GM21529 (cell line): ENCODE data around the gene GGA2.
A peak's percentile ranks its signal among the peaks of the same experiment; 100 is the strongest.
"Not testable (repeated sequence)": the region's sequence is repeated elsewhere in the genome, so short reads cannot be mapped to it uniquely, and the experiment has no call there.

Experiments
- ATAC-seq: cut with Tn5 transposase; IDR thresholded peaks from one replicate; pipeline ENCODE4 v1.9.1; 2021; ENCODE audit not compliant: unreplicated experiment

GGA2 gene

DNA sequence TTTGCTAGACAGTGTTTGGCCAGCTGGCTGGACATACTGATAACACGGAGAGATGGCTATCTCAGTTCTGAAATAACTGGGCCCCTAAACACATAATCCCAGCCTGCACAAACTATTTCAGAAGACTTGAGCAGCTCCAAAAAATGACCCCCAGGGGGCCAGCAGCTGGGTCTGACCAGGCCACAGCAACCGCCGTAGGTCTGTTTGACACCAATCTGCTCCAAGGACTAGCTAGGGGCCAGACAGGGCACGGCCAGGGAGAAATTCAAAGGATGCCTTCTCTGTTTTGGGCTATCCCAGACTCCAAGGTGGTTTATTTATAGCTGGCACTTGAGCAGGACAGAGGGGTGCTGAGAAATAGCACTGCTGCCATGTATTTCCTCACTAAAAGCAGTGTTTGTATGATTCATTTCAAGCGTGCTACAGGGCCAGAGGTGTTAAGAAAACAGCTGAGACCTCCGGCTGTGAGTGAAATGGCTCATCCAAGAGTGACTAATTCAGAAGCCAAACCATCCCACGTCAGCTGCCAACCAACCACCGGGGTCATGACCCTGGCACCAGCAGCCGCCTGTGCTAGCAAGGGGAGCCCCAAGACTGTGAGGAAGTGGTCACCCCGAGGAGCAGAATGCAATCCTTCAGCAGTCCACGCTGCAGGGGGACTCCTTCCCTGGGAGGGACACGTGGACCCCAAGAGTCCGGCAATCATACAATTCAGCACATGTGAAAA is 5.7 kb downstream of the GGA2 start:
- peak; percentile 67 for ATAC-seq

DNA sequence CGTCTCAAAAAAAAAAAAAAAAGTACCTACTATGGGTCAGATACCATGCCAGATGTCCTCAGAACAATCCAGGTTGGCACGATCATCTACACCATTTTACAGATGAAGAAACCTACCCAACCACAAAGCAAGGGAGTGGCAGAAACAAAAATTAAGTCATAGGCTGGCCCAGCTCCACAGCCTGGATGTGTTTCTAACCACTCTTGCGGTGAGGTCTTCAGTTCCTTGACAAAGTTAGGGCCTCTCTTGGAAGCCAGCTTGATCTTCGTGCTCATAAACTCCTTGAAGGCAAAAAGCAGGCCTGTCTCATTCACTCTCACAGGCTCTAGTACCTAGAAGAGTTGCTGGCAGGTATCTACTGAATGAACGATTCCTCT is 6.2 kb downstream of the GGA2 start:
- no peak for ATAC-seq

DNA sequence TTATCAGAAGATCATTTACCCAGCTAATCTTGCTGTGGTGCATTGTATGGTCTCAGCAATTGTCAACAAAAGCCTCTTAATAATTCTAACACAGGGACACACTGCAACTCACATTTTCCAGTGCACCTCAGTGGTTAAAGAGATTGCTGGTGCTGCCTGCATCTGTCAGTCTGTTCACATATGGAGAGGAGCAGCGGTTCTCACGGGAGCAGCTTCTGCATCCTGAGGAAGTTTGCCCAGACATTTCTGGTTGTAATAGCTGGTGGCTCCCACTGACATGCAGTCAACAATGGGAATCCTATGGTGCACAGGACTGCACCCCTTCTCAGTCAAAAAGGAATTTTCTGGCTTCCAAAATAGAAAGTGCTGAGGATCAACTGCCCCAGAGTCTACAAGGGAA is 7.8 kb downstream of the GGA2 start:
- ATAC-seq: no peak

DNA sequence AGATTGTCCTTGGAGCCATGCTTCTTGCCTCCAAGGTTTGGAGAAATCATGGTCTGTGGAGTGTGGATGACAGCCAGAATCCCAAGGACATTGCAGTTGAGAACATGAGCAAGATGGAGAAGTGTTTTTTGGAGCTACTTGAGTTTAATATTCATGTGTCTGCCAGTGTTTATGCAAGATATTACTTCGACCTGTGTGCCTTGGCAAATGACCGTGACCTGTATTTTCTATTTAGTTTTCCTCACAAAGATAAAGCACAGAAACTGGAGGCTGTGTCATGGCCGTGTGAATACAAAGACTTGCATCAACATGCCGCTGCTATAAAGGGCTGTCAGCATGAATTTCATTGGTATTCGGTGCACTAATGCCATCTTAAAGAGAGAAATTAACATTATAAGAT is 9.0 kb downstream of the GGA2 start:
- ATAC-seq: no peak

DNA sequence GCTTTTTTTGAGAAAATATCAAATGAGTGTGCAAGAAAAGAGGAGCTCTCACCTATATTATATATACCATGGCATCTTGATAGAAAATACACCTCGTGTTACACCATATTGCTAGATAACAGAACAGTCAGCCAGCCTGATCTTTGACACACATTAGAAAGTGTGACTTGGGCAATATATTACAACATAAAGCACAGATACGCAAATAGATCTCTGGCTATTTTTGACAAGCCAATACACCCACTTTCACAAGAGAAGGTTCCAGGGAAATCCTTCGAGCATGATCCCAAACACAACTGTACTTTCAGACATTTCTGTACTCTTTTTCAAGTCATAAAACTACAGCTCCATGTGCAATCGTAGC is 9.4 kb downstream of the GGA2 start:
- ATAC-seq: no peak

DNA sequence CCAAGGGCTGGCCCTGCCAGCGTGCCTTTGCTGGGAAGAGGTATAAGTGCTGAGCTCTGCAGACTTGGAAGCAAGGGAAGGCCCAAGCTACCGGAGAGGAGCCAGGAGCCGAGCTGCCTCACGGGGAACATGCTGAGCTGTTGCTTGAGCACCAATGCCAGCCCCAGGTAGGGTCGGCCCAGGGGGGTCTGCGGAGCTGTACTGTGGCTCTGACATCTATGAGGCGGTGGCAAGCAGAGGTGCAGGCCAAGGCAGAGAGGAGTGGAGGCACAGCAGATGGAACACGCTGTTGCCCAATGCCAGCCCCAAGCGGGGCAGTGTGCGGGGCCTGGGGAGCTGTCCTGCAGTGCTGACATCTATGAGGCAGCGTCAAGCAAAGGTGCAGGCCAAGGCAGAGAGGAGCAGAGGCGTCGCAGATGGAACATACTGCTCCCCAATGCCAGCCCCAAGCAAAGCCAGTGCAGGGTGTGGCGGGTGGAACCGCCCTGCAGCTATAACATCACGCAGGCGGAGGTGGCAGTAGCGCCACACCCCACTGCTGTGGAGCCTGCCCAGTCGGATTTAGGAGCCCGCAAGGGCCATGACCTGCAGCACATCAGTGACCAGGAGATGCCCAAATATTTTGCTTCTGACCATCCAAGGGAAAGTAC is 10.0 kb downstream of the GGA2 start:
- no peak for ATAC-seq

DNA sequence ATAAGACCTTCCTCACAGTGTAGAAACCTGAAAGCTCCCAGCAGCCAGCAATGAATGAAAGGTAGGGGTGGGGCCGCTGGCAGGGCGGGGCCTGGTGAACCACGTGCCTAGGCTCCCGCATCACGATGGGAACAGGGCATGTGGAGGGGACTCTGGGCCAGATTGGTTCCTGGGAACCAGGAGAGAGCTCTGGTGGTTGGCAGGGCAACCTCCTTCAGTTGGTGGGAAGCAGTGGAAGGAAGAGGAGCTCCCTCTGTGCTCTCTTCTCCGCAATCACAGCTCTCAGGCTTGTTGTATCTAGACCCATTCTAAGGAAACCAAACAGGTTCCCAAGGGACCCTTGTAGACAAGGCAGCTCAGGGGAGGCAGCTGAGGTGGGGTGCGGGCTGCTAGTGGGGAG is 10.5 kb downstream of the GGA2 start:
- ATAC-seq: no peak

DNA sequence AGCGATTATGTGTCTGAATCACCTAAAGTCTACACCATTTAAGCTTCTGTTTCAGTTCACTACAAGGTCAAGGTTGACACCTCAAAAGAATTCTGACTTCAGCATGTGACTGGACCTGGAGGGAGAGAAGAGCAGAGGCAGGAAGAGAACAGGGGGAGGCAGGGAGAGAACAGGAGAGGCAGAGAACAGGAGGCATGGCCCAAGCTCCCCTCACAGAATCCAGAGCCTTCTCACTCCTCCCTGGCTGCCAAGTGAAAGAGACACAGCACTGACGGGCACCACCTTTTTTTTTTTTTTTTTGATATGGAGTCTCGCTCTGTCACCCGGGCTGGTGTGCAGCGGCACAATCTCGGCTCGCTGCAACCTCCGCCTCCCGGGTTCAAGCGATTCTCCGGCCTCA is 11.4 kb downstream of the GGA2 start:
- no peak for ATAC-seq

DNA sequence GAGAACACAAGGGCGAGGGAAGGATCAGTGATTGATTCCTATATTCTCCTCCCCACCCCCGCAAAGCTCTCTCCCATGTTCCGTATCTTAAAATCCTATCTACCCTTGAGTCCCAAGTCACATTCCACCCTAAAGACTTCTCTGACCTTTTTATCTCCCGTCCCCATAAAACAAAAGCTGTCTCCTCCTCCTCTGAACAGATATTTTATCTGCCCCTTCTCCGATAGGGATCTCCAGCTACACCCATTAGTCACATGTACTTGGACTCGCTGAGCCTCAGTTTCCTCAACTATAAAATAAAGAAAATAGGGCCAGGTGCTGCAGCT is 12.8 kb downstream of the GGA2 start:
- no peak for ATAC-seq

DNA sequence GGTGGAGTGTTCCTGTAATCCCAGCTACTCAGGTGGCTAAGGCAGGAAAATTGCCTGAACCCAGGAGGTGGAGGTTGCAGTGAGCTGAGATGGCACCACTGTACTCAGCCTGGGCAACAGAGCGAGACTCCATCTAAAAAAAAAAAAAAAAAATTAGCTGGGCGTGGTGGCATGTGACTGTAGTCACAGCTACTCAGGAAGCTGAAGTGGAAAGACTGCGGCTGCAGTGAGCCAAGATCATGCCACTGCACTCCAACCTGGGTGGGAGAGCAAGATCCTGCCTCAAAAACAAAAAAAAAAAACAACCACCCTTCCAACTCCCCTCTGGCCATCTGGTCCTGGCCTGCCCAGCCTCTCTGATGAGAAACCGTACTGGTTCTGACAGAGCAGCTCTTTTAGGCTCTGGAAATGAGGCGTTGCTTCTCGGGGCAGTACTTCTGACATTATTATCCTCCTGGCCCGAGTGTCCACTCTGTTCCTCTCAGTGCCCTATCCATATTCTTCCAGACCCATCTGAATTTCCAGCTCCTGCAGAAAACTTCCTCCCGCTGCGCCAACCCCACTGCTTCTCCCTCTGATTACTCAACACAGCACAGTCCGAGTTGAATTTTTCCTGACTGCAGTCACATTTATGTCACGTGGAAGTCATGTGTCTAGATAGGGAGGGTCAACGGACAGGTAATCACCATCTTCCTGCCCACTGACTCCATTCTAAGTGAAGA is 13.3 kb downstream of the GGA2 start:
- ATAC-seq: no peak

DNA sequence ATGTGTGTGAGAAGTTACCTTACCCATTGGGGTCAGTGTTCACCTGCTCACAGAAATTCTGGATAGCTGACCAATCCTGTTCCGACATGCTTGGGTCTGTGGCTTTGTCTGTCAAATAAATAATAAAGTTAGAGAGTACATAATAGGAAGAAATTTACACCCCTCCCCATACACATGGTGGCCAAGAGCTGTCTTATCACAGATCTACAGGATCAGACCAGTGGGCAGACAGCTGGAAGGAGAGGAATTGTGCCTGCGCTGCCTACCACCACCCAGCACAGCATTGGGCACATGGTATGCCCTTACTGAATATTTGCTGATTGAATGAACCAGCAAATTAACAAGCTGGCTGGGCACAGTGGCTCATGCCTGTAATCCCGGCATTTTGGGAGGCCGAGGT is 14.6 kb downstream of the GGA2 start:
- ATAC-seq: no peak

DNA sequence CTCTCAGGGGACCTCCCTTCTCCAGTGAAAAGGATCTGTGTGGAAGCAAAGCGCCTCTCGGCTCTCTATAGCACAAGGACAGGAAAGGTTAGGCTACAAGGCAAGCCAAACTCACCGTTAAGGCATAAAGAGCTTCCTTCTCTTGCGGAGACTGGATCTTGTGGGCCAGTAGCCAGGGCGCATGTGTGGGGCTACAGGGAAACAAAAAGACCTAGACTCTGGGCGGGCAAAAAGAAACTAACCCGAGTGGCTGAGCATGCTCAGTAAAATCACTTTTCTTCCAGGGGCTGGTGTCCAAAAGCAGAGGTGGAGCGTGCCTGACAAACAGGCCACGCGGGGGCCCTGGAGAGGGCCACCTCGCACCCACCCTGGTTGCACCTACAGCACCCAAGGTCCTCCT is 16.1 kb downstream of the GGA2 start:
- ATAC-seq: no peak

DNA sequence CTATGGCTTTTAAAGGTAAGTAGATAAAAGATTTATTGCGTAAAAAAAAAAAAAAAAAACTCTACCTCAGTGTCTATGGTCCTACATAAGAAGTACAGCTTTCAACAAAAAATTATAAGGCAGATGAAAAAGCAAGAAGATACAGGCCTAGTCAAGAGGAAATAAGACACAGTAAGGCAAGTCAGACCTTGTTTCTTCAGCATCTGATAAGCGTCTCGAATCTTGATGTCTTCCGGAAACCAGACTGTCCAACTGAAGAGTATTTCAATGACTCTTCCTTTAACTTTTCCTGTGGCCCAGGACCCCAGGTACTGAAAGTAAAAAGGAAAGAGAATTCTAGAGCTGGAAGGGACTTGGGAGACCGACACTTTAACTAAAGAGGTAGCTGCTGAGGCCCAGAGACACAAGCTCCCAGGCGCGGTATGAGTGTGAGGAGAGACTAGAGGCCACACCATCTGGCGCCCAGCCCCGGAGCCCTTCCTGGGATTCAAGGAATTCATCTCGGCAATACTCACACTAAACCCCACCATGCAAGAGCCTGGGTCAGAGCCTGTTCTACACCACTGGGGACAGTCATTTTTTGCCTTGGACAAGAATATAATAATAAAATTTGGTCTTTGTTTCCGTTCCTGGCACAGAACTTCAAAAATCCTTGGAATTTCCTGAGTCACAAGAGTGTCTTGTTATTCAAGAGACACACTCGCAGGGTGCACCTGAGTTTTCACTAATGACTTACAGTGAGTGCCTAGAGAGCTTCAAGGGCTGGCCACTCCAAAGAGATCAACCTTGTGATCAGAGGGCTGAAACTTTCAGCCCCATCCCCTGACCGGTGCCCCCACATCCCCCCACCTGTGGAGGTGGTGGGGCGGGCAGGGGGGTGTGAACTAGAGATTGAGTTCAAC is 18.6 kb downstream of the GGA2 start:
- ATAC-seq: no peak

DNA sequence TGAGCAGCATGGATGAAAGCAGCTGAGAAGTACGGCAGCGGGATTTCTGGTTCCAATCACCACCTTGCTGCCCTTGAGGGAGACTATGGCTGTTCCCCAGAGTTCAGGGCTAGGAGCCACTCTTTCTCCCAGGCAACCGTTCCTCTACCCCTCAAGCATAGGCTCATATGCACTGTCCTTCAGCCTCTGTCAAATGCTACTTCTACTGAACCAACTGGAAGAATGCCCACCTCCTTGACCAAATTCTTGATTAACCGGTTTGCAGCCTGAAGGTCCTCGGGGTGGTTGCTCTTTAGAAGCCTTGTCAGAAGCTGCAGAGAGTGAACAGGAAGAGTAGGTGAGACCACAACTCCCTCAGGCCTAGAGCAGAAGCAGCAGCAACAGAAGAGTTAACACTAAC is 23.8 kb downstream of the GGA2 start:
- no peak for ATAC-seq

DNA sequence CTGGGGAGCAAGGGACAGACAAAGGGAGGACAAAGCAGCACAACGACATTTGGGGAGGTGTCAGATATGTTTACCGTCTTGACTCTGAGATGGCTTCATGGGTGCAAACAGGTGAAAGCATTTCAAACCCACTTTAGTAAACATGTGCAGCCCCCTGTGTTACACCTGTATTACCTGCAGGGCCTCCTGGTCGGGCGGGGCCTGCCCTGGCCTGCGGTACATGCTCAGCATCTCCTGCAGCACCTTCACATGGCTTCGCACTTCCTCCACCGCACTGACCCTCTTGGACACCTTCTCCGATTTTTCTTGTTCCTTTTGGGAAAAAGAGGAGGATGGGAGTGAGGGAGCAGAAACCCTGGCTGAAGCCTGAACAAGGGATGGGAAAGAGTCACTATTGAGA is 24.5 kb downstream of the GGA2 start:
- no peak for ATAC-seq

DNA sequence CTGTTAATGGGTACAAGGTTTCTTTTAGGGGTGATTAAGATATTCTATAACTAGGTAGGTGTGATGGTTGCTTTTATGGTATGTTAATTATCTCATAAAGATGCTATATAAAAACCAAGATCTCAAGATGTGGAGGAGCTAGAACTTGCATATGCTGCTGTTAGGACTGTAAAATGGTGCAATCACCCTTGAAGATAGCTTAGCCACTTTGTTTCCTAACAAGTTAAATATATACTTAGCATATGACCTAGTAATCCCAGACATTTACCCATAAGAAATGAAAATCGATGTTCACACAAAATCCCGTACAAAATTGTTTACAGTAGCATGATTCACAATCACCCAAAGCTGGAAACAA is 25.1 kb downstream of the GGA2 start:
- no peak for ATAC-seq

DNA sequence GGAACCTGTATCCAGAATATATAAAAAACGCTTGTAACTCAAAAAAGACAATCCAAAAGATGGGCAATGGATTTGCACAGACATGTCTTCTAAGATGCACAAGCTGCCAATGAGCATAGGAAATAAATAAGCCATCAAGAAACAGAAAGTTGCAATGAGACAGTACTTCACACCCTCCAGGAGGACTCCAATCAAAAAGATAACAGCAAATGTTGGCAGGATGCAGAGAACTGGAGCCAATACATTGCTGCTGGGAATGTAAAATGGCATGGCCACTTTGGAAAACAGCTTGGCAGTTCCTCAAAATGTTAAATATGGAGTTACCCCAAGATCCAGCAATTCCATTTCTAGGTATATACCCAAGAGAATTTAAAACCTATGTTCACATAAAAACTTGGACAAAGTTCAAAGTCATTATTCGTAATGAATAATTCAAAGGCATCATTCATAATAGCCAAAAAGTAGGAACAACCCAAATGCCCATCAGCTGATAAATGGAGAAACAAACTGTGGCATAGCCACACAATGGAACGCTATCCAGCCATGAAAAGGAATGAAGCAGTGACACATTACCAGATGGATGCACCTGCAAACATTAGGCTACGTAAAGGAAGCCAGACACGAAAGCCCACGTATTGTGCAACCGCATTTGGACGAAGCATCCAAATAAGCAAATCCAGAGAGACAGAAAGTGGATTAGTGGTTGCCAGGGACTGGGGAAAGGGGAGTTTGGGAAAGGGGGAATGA is 25.6 kb downstream of the GGA2 start:
- ATAC-seq: no peak

DNA sequence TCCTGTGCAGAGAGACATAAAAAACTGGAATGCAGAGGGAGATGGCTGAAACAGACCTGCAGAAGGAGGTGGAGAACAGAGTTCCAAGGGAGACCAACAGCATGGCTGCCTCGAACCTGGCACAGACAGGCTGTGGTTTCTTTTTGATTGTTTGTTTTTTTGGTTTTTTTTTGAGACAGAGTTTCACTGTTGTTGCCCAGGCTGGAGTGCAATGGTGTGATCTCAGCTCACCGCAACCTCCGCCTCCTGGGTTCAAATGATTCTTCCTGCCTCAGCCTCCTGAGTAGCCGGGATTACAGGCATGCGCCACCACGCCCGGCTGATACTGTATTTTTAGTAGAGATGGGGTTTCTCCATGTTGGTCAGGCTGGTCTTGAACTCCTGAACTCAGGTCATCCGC is 26.8 kb downstream of the GGA2 start:
- not testable (repeated sequence) for ATAC-seq

DNA sequence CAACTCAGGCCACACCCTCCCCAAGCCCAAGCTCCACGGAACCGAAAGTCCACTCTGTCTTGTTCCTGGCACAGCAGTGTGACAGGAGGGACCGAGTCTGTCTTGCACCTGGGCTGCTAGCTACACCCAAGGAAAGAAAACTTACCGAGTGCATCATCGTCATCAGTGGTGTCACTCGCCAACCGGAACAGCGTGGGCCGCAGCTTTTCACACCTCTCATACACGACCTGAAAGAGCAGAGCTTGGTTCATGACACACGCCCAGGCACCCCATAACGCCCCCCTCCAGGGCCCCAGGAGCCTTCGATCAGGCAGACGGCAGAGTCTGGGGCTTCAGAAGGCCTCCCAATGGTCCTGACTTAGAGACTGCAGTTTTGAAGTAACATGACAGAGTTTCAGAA is 27.5 kb downstream of the GGA2 start:
- no peak for ATAC-seq

DNA sequence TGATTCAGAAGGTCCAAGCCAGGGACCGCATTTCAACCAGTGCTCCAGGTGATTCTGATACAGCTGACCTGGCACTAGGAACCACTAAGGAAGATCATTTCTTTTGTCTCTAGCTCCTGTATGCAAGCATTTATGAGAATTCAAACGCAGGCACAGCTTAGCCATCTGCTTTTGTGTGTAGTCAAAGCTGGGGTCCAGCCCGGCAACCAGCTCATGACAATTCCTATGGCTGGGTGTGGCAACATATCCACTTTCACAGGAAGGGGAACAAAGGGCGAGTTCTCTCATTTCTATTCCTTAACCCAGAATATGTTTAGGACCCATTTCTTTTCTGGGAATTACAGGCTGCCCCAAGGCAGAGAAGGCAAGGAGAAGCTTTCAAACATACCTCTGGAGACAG is 30.0 kb downstream of the GGA2 start:
- no peak for ATAC-seq

DNA sequence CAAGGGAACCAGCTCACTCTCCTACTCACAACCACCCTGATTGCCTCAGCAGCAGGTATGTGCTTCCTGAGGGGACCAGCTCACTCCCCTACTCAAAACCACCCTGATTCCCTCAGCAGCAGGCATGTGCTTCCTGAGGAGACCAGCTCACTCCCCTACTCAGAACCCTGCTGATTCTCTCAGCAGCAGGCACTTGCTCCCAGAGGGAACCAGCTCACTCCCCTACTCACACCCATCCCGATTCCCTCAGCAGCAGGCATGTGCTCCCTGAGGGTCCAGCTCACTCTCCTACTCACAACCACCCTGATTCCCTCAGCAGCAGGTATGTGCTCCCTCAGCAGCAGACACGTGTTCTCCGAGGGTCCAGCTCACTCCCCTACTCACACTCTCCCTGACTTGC is 31.2 kb downstream of the GGA2 start:
- ATAC-seq: no peak
